DMS 273 (cell line): Measurements from ENCODE around the gene VCPKMT.

Experiments used
- DNase-seq: peaks from one replicate; lab custom pipeline; 2025; ENCODE audit not compliant: unreplicated experiment; lab: John Stamatoyannopoulos, UW

Gene VCPKMT

DNA sequence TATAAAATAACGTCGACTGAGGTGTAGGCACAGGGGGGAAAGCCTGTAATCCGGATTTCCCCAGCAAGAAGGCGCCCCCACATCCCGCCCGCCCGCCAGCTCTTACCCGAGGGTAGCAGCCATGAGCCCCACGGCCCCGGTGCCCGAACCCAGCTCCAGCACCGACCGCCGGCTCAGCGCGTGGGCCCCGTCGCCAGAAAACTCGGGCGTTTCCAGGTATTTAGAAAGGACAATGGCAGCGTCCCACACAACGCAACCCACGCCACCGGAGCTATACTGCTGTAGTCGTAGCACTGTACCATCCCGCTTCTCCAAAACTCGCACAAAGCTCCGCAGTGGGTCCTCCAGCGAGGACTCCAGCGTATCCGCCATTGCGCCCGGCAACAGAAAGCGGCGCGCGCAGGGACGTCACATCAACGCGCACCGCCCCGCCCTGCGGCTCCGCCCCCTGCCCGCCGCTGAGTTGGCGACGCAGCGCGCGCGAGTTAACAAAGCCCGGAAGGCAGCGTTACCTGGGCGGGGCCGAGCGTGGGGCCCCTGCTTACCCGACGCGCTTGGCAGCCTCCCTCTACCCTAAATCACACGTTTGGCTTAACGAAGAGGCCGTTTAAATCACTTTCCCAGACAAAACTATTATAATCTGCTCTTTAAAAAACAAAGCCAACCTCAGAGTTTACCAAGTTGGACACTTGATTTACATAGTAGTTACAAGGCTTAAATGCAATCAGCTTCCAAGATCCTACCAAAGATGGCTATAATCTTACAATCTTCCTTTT is at the start of gene VCPKMT:
VCPKMT (minus strand) TSS at position 392 of the 776 bp plus-strand sequence; CDS start at position 372, 20 bp downstream.
- peak; percentile 98 for DNase-seq

- DNase-seq, result no peak
Measured at GRCh38 chr14:50156111-50156510, 39.7 kb upstream of the VCPKMT start.

DNA sequence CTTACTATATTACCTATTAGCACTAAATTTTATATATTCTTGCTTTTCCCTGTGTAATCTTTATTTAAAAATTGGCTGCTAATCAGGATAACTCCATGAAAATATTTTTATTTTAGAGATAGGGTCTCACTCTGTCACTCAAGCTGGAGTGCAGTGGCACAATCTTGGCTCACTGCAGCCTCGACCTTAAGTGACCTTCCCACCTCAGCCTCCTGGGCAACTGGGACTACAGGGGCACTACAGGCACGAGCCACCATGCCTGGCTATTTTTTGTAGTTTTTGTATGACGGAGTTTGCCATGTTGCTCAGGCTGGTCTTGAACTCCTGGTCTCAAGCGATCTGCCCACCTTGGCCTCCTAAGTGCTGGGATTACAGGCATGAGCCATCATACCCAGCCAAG is 32.4 kb upstream of the VCPKMT start:
- no peak for DNase-seq

GRCh38 chr14:50139192-50139591 is 22.8 kb upstream of the VCPKMT start:
- DNase-seq, result no peak

DNA sequence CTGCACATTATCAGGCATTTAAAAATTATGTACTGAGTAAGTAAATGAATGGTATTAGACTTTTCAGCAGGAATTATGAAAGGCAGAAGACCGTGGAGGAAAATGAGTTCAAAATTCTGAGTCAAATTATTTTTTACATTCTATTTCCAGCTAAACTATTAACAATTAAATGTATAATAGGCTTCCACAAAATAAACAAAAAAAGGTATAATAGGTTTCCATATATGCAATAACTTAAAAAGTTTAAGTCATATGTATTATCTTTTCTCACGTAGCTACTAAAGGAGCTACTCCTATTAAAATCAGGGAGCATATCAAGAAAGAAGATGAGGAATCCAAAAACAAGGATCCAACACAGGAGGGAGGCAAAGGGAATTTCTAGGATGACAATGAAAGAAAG is 11.4 kb upstream of the VCPKMT start:
- no peak for DNase-seq

DNA sequence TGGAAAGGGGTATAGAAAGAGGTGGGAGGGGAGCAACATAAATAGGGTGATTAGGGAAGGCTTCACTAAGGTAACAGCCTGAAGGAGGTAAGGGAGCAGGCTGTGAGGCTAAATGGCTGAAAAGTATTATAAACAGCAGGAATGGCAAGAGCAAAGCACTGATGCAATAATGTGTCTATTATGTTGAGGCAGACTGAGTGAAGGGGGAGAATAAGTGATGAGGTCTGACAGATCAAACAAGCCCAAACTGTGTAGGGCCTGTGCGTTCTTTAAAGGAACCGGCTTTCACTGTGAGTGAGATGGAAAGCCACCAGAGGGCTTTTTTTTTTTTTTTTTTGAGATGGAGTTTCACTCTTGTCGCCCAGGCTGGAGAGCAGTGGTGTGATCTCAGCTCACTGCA is 6.7 kb upstream of the VCPKMT start:
- no peak for DNase-seq

GRCh38 chr14:50122291-50122690 is 5.9 kb upstream of the VCPKMT start:
- DNase-seq, result no peak

DNA sequence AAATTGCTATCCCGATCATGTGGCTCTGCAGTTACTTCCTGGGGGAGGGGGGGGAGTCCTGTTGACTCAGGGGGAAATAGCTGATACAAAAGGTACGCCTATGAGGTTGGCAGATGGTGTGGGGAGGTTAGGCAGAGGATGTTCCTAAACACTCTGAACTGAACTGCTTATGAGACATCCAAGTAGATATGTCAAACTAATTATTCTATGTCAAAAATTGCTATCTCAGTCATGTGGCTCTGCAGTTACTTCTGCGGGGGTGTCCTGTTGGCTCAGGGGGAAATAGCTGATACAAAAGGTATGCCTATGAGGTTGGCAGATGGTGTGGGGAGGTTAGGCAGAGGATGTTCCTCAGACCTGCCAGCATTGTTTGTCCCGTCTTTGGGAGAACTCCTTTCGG is 5.1 kb upstream of the VCPKMT start:
- DNase-seq, result no peak

DNA sequence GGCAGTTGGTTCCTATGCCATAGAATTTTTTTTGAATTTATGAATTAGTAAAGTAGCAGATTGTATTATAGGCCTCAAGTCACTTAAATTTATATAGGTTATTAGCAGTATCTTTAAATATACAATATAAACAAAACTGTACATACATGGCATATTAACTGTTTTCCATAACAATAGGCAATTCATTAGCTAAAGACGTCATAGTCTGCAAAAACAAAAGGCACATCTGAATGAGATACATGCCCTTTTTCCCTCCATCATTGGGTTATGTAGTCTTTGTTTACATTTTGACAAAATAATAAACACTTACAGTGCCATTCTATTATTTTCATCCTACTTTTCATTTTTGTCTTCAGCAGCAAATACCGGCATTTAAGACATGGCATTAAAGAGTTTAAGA is 1.1 kb upstream of the VCPKMT start:
- DNase-seq, result no peak

- DNase-seq, result peak; percentile 20
Measured at GRCh38 chr14:50116966-50117365, 594 bp upstream of the VCPKMT start.

GRCh38 chr14:50113381-50114035 is 2.9 kb downstream of the VCPKMT start:
- DNase-seq, result no peak

GRCh38 chr14:50110323-50111037 is 5.9 kb downstream of the VCPKMT start:
- no peak for DNase-seq

GRCh38 chr14:50109342-50109741 is 7.0 kb downstream of the VCPKMT start:
- peak; percentile 43 for DNase-seq

GRCh38 chr14:50107850-50108249 is 8.5 kb downstream of the VCPKMT start:
- no peak for DNase-seq

GRCh38 chr14:50106178-50106577 is 10.2 kb downstream of the VCPKMT start:
- peak; percentile 39 for DNase-seq

DNA sequence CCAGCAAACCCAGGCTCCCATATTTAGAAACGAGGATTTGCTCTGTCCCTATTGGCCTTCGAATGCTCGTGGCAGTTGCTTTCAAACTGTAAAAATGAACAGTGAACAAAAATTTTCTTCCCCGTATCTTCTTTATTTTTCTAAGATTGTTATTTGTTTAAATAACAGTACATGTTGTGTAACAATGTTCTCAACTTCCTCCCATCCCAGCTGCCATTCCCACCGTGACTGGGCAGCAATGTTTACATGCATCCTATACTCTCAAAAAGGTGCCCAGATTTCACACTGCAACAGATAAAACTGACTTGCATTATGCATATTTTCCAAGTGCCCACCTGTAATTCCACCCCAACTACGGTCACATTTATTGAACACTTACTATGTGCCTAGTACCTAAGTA is 12.8 kb downstream of the VCPKMT start:
- DNase-seq, result no peak

DNA sequence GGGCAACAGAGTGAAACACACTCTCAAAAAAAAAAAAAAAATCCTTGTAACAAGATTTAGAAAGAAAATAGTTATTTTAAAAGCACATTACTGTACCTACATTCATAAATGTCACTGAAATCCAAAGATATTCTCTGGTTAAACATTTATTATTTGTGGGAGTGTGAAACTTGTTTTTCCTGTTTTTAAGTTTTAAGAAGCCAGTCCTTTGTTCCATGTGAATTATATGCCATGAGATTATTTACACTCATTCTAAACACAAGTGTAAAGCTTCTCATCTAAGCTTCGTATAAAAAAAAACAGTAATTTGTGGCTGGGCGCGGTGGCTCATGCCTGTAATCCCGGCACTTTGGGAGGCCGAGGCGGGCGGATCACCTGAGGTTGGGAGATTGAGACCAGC is 15.0 kb downstream of the VCPKMT start:
- DNase-seq, result no peak

DNA sequence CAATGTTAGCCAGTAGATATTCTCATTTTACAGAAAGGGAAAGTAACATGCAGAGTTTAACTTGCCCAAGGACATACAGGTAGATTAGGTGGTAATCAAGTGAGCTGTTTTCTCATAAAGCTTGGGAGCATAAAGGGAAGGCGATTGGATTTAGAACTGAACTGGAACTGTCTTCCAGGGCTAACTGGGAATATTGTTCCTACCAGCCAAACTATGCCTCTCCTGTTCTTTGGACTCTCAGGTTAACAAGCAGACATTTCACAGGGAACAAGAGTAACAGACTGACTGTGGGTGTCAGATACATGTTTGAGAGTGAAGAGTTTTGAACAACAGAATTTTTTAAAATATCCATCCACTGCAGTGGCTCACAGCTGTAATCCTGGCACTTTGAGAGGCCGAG is 15.6 kb downstream of the VCPKMT start:
- DNase-seq, result no peak

DNA sequence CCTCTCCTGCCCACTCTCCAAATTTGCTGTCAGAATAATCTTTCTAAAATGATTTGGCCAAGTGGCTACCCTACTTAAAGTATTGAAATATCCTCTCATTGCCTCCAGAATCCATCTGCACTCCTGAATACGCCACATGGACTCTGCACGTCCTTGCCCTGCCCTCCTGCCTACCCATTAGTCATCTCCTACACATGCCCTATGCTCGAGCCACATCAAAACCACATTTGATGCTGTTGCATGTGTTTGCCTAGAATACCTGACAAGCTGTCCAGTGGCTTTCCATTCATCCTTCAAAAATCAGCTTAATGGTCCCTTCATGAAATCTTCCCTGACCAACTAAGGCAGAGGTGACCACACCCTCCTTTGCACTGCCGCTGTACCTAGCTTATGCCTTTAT is 17.0 kb downstream of the VCPKMT start:
- DNase-seq, result no peak

DNA sequence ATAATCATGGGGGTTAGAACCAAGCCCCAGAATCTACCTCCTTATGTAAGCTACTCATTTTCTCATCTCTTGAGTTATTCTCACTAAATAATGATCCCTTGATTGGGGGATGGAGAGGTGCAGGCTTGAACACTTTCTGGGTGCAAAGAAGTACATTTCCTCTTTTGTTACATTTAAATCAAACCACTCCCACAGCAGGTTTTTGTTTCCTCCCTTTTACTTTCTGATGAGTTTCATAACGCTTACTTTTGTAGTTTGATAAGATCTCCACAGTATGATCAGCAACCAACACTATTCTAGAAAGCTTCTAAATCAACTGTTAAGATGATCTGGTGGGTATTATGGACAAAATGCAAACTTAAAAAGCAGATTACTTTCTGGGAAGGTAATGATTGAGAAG is 20.5 kb downstream of the VCPKMT start:
- no peak for DNase-seq

- DNase-seq, result no peak
Measured at GRCh38 chr14:50094056-50094755, 22.2 kb downstream of the VCPKMT start.
